Fibroblast of skin of back (primary cell): Measurements from ENCODE around the gene CD180. TPM values are rescaled to one million over a fixed set of nuclear protein-coding genes. Genes with fewer than 3 reads are reported as not detected.
A peak's percentile ranks its signal among the peaks of the same experiment; 100 is the strongest.

Source experiments
- DNase-seq: peaks from one replicate; pipeline ENCODE4 v3.0.0-alpha.2; 2013
- polyA plus RNA-seq, 2 experiments: library from polyadenylated mRNA; unstranded; fragments of 120-200 nt; gene quantifications; one replicate each; pipeline ENCODE4 v1.2.1, GENCODE V29; 2013; ENCODE audit not compliant: insufficient read length in 2 of 2

CD180 gene
- polyA plus RNA-seq (2013, experiment 1 of 2; ENCODE audit: insufficient read length), result not detected
- not detected for polyA plus RNA-seq (2013, experiment 2 of 2; ENCODE audit: insufficient read length)

DNA sequence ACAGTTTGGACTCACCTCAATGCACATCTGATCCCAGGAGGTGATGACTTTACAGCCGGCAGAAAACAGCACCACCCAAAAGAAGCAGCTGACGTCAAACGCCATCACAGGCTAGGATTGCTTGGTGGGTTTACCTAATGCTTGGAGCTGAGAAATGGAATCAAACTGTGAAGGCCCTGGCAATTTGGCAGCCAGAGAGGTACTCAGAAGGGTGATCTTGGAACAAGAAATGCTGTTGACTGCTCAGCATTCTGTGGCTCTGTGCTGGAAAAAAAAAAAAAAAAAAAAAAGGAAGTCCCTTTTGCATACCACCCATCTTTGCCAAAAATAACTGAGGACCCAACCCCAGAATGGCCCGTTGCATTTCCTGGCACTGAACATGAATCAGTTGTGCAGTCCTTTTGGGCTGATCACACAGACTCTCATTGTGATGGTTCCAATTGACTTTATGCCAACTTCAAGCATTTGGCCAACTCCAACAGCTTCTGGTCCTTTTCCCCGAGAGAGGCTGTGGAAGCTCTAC lies at the start of gene CD180:
Gene CD180 (minus strand): TSS at position 263 of the 523 bp plus-strand sequence. CDS start 158 bp downstream, at position 105.
- no peak for DNase-seq

DNA sequence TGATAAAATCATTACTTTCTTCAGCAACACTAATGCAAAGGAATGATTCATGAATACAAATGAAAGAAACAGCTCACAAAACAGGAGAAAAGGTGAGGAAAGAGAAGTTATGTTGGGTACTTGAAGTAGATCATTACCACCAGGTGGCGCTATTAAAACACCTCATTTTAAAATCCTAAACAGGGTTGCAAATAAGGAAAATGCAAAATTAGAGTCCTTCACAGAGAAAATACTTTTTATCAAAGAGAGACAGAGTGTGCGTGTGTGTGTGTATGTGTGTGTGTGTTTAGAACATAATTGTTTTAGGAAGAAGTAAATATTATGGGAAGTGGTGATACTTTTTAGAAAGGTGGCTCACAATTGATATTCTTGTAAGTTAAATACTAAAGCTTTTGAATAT lies 49.5 kb upstream of the CD180 start:
- DNase-seq, result peak; percentile 59

DNA sequence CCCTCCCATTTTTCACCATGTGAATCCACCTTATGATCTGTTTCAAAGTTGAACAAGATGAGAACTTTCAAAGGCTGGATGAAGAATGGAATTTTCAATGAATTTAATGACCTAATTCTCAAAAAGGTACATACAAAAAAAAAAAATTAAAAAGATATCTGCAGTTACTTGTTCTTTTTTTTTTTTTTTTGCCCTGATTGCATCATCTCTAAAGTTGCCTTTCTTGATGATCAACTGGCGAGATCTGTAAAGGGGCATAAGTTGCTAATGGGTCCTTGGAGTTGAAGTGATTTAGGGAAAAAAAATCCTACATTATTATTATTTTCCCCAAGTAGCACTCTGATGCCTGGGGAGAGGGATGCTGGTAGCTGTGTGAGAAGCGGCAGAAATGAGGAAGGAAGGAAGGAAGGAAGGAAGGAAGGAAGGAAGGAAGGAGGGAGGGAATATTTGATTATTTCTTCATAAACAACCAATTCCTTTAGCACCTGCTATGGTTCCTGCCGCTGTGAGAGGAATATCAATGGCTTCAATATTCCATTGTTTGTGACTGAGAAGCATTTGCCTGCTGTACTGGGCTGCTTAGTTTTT lies 48.8 kb upstream of the CD180 start:
- no peak for DNase-seq

DNA sequence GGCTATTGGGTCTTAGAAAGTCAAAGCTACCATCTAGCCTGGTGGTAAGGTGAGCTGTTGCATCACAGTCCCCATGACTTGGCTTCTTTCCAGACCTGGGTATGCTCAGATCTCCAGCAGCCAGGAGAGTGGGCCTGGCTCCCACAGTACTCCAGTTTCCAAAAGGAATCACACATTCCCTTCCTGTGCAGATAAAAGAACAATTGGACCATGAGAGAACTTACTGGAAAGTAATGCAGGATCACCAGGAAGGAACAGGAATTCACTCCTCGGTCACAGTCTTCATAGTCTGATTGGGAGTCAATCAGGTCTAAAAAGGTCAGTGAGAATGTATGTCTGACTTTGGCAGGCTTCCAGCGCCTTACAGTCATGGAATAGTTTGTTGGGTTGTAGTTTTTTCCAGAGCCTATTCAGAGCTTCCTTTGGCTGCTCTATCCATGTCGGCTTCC lies 47.8 kb upstream of the CD180 start:
- peak; percentile 23 for DNase-seq

DNA sequence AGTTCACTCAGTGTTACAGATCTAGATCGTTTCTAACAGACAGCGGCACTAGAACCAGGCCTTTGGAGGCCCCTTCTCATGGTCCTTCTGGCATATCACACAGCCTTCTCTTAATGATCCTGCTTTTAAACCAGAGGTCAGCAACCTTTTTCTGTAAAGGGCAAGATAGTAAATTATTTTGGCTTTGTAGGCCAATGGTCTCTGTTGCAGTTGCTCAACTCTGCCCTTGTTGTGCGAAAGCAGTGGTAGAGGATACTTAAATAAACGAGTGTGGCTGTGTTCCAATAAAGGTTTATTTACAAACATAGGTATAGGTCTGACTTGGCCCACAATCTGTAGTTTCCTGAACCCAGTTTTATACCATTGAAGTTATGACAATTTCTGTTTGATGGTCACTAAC lies 47.3 kb upstream of the CD180 start:
- DNase-seq, result no peak

DNA sequence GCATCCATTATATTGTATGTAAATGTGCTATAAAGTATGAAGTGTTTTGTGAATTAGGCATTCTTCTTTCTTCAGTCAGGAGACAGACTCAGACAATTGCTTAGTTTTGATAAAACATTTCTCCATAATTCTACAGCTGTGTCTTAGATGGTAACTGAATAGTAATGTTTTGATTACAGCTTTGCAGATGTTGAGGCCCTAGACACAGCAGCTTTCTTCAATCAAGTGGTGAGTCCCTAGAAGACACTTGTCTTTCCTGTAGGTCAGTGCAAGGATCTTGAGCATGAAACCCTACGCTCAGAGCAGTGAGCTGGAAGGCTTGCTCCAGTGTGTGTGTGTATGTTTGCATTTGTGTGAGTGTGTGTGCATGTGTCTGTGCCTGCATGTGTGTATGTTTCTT lies 46.8 kb upstream of the CD180 start:
- DNase-seq, result no peak

DNA sequence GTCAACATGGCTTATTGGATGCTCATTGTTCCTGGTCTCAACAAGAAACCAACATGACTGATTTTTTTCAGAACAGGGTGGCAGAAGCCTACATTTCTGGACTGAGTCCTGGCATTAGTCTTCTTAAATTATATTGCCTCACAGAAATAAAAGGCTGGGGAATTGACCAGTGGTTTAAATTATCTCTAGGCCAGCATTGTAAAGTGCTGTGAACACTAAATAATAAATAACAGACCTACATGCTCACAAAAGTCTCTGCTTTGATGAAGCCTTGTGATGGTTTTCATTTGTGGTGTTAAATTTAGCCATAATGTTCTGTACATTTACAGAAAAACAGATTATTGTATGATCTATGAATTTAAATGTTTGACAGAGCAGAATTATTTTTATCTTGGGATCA lies 44.7 kb upstream of the CD180 start:
- no peak for DNase-seq

DNA sequence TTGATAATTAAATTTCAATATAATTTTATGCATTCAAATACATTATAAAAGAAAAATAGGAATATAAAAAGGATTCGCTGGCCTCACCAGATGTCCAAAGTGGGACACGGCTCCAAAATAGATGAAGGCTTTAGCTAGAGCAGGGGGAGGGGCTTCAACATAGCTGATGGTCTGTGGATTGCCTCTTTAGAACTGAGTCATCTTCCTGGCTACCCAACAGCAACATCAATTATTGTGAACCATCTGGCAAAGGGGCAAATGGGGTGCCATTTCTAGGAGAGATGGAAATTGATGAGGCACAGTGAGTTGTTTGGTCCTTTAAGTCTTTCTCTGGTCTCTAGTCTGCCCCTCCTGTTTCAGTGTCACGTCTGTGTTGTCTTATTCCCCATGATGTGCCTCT lies 44.2 kb upstream of the CD180 start:
- no peak for DNase-seq

DNA sequence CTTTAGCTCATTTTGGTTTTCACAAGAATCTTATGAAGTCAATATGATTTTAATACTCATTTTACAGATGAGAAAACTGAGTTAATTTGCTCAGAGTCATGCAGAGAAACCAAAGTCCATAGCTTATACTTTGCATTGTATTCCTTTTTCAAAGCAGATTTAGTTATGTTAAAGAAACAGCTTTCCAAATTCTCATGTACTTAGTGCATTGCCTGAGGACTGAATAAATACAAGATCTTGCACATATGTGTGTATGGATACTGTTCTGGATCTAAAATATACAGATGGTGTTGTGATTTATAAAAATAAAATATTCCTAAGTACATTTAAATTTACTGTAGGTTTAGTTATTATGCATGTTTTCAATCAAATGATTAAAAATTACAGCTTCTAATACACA lies 43.5 kb upstream of the CD180 start:
- DNase-seq, result no peak

DNA sequence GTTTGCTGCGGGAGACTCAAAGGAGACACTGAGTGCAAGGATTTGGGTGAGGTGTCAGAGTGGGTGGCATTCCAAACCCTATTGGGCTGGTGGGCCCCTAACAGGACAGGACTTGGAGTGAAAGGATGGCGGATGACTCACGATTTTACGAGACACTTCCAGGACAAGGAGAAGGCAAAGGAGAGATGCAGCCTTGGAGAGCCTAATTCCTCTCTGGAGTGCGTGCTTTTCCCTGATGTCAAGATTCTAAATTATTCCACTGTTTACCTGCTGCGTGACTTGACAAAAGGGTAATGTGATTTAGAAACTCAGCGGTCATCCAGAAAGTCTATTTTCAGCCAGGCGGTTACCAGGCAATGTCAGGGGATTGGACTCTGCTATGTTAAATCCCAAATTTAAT lies 41.6 kb upstream of the CD180 start:
- peak; percentile 32 for DNase-seq

DNA sequence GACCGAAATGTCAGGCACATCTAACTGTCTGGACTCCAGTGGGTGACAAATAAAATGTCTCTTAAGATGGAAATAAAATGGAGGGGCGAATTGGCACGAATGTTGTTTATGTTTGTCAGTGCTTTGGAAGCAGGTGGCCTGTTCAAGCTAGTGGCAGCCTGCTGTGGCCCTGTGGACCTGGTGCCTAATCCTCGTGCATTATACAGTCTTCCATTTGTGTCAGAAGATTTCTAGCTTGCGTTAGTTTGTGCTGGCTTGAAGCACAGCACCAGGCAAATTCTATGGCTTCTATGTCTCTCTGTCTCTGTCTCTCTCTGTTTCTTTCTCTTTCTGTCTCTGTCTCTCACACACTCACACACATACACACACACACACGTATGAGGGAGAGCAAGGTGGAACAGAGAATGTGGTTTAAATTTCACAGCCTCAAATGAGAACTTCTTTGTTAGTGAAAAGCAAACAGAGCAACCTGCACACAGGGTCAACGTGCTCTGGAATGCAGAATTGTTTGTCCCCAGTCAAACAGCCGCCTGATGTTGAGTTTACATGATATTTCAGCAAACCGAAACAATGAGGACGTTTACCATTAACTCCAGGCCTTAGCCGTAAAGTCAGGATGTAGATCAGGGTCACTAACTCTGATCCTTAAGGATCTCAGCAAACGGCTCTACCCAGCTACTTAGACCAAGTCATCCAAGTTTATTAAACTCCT lies 39.0 kb upstream of the CD180 start:
- no peak for DNase-seq

DNA sequence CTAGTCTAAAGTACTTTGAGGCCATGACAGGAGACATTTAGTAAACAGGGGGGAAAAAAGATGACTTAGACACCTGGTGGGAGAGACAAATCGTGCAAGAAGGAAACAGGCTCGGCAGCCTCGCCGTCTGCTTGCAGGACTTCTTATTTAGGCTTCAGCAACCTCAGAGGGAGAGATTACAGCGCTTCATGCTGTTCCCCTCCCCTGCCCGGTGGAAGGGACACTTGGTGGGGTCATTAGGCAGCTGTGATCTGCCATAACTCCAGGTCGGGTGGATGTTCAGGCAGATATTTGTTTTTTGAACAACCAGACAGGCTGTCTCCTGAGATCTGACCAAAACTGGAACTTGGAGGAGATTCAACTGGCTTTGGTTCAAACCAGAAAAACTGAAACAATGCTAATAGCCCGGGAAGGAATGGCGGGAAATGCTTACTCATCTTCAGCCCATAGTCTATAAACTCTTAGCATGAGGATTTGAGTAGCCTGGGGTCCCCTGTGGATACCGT lies 38.1 kb upstream of the CD180 start:
- DNase-seq, result peak; percentile 84

DNA sequence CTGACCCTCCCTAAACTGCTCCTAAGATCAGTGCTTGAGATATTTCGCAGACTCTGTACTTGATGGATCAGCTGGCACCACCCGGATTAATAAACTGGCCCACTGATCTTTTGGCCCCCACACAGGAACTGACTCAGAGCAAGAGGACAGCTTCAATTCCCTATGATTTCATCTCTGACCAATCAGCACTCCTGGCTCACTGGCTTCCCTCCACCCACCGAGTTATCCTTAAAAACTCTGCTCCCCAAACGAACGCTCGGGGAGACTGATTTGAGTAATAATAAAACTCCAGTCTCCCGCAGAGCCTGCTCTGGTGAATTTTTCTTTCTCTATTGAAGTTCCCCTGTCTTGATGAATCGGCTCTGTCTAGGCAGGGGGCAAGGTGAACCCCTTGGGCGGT lies 36.5 kb upstream of the CD180 start:
- DNase-seq, result peak; percentile 31

DNA sequence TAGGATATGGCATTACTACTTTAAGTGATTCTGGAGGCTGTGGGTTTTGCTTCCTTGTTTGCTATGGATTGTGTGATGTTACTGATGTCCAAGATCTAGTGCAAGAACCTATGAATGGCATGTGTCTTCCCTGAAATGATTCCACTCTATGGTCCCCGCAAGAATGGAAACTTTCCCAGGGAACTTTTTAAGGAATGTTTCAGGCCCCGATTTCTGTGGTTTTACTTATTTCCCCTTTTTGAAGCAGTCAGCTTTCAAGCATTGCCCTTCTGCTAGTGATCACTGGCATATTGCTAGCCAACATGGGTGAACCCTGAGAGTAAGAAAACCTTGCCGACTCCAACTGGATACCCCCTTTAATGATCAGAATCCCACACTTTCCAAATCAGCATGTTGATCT lies 26.6 kb upstream of the CD180 start:
- DNase-seq, result no peak

DNA sequence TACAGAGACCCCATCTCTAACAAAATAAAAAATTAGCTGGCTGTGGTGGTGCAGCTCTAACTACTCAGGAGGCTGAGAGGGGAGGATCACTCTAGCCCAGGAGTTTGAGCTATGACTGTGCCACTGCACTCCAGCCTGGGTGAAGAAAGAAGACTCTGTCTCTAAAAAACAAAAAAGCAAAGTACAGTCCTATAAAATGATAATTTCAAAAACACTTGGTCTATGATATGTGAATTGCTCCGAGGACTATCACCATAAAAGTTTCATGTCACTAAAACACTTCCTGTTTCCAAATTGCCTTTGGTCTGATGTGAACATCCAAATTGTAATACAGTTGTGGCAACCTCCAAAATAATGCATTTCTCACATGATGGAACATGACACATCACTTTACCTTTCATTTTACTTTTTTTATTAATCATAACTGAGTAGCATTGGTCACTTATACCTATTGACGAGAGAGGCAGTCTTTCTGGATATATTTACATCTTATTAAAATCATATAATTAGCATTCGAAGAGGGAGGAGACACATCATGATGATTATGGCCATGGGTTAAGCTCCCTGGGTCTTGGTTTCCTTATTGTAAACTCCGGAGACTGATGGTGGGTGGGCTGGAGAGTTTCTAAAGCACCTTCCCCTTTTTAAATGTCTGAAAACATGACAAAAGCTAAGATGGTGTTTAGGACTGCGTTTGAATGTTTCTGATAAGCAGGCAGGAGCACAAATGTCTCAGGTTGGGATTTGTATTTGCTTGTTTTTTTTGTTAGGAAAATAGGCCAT lies 25.8 kb upstream of the CD180 start:
- no peak for DNase-seq

DNA sequence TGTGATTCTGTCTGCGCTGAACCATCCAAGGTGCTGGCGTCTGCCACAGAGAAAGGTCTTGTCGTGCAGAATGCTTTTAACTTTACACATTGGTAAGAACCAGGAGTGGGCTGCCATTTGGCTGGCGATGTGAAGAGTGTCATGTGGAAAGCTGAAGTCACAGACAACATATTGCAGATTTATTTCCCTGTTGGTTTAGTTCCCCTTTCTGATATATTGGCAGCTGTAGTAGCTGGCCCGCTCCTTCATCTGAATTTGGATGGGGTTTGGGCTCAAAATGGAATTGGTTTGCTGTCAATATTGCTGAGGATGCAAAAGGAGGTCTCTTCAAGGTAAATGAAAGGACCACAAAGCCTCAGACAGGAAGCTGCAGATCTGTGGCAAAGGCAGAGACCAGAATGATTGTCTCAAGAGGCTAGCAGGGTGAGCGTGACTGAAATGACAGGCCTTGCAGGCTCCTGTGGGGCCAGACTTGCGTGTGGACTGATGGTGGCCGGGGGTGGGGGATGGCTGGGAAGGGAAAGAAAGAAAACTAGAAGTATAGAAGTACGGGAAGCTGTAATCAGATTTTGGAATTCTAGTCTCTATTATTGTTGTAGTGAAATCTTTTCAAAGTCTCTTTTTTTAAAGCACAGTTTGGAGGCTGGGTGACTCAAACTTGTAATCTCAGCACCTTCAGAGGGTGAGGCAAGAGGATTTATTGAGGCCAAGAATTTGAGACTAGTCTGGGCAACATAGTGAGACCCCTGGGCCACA lies 25.1 kb upstream of the CD180 start:
- DNase-seq, result no peak

DNA sequence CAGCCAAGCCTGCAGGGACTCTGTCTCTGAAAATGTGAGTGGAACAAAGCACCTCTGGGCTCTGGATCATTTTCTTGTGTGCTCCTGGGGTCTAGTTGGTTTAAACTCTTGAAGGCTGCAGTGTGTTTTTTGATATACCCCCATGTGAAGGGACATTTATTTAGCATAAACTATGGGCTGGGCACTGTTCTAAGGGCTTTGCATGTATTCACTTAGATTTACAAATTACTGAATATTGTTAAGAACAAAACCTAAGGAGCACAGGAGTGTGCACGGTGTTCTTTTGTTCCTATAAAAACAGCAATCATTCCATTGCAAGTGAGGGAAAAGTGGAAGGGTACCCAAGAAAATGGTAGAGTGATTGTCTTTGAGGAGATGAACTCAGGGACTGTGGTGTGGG lies 20.0 kb upstream of the CD180 start:
- DNase-seq, result no peak

DNA sequence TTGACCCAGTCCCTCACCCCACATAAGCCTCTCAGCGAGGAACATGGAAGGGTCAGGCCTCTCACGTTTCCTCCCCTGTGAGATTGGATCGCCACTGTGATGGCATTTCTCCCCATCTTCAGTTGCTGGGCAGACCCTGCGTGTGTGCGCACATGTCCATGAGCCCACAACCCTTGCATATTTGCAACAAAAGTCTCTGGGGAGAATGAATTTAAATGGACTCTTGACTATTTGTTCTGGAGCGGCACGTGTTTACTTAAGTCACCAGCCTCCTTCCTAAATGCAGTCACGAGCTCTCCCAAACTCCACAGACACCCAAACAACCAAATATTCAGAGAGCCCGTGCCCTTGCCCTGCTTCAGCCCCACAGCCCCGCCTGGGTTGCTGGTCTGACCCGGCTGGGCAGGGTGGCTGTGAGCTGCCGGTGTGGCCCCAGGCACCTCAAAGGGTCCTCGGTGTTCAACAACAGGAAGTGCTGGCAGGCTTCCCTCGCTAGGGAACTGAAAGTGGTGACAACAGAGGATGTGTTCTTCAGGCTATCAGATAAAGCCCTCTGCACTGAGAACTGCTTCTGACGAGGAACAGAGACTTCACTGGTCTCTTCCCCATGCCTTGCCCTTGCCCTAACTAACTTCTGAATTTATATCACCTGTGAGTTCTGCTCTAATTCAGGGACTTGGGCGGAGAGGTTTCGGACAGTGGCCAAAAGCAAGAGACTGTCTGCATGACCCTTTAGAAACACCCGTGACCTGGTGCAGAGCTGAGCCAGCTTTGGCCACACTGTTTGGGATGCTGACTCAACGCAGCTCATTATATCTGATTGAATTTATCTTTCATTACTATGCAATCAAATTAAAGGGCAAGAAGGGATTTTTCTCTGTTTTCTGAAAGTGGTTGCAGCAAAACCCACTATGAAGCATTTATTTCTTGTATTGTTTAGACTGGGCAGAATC lies 19.2 kb upstream of the CD180 start:
- no peak for DNase-seq

DNA sequence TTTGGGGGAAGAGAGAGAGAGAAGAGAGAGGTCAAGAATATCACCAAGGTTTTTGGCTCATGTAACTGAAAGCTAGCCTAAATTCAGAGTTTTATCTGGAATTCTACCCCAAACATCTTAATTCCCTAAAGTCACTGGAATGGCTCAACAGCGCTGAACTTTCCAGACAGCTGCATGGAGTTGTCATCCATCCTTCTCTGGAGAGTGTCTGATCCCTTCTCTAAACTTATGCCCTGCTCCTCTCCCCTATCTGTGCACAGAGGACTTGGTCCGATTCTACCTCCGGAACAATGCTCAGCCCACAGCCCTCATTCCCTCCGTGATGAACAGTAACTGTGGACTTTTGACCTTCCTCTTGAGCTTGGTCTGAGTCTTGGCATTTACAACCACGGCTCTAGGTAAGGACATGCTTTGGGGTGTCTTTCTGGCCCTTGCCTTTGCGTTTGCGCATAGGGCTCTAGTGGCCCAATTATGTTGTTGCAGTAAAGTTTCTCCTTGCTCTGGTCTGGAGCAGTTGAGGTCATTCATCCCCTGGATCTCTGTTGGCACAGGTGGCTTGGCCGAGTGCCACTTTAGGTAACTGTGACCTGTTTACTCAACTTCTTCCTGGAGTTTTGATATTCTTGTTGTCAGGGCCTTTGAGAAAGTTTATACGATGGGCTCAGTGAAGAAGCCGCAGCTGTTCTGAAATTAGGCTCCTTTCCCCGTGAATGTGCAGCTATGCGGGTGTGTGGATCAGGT lies 18.3 kb upstream of the CD180 start:
- DNase-seq, result no peak

DNA sequence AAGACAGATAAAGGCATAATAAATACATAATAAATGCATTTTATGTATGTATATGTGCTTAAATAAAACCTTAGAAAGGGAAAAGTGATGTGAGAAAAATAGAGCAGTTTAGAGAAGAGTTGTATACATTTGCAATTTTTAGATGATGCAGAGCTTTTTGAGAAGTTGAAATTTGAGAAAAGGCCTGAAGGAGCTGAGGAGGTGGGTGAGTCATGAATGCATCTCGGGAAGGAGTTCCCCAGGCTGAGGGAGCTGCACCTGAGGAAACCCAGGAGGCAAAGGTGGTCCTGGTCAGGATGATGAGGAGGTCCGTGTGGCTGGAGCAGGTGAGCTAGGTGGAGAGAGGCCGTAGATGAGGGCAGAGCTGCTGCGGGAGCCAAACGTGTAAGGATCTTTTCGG lies 17.4 kb upstream of the CD180 start:
- no peak for DNase-seq
